GM12873 (cell line): Measurements from ENCODE around the gene NEDD9.

ENCODE experiments used
- TF ChIP-seq, protein P1 (sequence below): IDR thresholded peaks from 2 replicates; pipeline ENCODE4 v1.5.1; 2012; ENCODE audit warnings: low read depth, mild to moderate bottlenecking, moderate library complexity, low read length, control low read depth; ENCODE audit not compliant: insufficient read depth; ENCODE audit errors: missing control alignments

Gene NEDD9

DNA sequence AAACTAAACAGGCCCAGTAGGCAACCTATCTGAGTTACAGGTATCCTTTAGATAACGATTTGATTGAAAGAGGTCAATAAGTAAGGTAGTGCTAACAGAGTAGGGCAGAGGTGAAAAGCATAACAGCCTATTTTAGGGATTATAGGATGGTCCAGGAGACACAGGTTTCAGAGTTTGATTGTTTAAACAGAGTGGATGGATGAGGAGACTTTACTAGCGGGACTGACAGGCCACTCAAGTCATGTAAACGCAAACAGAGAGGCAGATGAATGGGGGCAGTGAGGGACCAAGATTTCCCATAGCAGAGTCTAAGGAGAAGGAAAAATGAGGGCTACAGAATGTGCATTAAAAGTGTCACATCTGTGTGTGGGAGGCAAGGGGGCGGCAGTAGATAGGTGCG, 4.8 kb downstream of the NEDD9 start:
- TF ChIP-seq, protein P1, sequence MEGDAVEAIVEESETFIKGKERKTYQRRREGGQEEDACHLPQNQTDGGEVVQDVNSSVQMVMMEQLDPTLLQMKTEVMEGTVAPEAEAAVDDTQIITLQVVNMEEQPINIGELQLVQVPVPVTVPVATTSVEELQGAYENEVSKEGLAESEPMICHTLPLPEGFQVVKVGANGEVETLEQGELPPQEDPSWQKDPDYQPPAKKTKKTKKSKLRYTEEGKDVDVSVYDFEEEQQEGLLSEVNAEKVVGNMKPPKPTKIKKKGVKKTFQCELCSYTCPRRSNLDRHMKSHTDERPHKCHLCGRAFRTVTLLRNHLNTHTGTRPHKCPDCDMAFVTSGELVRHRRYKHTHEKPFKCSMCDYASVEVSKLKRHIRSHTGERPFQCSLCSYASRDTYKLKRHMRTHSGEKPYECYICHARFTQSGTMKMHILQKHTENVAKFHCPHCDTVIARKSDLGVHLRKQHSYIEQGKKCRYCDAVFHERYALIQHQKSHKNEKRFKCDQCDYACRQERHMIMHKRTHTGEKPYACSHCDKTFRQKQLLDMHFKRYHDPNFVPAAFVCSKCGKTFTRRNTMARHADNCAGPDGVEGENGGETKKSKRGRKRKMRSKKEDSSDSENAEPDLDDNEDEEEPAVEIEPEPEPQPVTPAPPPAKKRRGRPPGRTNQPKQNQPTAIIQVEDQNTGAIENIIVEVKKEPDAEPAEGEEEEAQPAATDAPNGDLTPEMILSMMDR = no peak

DNA sequence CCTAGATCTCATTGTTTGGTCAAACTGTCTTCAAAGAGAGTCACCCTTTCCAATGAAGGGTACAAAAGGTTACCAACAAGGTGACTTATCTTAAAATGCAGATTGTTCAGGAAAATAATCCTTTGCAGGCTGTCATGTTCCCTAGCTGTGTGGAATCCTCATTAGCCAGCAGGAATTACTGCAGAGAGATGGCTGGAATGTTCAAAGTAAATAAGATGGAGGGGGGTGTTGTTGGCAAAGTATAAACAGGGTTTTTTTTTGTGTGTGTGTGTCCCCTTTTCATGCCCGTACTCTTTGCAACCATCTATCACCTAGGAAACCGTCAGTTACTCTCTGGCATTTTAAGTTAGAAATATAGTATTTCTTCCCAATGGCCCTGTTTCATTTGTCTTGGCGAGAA, 6.5 kb downstream of the NEDD9 start:
- TF ChIP-seq, protein P1 = no peak

DNA sequence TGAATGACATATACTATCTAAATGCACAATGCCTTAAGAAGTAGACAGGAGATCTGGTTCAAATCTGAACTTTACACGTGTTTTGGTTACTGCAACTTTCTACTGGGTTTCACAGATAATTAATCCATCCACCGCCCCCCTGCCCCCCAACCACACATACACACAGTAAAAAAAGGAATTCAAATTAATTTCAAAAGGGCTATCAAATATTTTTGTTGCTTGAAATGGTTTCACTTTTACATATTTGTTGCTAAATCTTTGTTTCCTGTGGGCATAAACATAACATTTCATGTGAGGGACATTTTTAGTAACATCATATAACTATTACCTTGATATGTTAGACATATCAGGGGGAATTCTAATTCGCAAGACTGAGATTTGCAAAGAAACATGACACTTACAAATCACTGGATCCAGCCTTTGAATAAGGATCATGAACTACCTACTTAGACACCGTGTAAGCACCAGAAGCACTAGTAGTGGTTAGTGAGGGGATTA, 7.5 kb downstream of the NEDD9 start:
- TF ChIP-seq, protein P1 = no peak

DNA sequence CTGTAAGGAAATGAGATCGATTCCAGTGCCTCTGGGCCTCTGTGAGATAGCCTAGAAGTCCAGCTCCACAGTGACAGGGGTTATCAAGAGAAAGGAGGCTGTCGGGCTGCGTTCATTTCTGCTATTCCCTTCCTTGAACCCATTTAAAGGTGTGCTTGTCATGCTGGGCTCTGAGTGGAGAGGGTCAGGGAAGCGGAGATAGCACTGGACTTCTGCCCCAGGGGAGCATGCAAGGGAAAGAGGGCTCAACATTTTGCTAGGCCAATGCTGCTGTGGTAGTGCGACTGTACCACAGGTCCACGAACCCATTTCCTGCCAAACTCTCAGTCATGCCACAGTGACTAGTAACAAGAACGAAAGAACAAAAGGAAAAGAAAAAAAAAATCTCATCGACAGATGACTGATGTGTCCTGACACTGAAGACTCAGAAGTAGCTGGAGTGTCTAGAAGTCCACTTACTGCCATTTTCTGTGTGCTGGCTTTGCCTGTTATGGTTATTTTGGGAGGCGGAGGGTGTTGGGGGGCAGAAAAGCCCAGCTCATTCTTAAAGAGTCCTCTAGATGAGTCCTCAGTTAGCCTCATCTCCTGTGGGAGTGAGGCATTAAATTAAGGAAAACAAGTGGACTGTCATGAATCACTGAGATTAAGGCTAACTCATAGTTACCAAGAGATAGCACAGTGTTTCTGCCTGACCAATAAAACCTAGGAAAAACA, 8.1 kb downstream of the NEDD9 start:
- TF ChIP-seq, protein P1 = no peak

DNA sequence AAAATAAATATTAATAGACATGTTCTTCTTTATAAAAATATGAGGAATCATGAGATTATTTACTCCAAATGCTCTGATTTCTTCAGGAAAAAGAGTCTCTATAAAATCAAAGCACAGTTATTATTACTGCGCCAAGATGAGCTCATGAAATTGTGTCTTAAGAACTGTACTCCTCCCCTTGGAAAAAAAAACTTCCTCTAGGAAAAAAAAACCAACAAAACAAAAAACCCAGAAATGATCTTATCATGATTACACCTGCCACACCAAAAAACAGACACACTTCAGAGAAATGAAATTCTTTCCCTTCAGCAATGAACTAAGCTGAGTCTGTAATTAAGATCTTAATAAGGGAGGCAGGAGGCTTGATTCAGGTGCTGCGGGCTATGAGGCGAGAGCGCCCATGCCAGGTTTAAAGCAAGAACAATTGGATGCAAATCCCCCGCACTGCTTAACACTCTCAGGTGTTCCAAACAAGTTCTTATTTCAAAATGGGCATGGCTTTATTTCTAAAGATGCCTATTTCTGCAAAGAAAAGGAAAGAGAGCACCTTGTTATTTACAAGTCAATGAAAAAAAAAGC, 9.1 kb downstream of the NEDD9 start:
- TF ChIP-seq, protein P1 = no peak

DNA sequence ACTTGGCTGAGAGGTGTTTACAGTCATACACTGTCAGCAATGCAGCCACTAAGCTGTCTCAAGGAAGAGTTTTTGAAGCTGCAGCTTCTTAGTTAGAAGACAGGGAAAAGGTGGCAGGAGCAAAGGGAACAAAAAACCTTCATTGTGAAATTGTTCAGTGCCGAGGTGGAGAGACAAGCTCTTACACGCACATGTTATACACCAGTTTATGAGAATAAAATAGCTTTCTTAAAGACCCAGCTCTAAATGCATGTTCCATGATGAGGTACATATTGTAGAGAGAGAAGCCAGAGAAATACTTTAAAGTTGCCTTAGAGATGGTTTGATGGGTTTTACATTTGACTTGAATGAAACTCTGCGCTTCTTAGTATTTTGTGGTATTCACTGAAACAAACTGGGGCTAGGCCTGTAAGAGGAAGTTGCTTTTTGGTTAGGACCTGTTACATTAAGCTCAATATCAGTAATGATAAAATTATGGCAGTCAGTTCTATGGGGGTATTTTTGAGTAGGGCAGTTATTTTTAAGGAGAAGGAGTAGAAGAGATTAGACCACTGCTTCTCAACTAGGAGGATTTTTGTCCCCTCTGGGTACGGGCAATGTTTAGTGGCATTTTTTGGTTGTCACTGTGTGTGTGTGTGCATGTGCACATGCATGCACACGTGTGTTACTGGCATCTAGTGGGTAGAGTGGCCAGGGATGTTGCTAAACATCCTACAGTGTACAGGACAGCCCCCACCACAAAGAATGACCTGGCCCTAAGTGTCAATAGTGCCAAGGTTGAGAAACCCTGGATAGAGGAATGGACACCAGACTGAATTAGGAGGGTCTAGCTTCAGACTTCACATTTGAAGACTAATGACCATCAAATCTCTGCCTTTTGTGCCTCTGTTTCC, 9.8 kb downstream of the NEDD9 start:
- TF ChIP-seq, protein P1 = no peak
